Pons (tissue), 1 donor: ENCODE data around the gene S1PR1.

Experiments used
- DNase-seq: peaks from one replicate; pipeline ENCODE4 v3.0.0-alpha.2; 2016; ENCODE audit warnings: low spot score

Gene S1PR1

DNA sequence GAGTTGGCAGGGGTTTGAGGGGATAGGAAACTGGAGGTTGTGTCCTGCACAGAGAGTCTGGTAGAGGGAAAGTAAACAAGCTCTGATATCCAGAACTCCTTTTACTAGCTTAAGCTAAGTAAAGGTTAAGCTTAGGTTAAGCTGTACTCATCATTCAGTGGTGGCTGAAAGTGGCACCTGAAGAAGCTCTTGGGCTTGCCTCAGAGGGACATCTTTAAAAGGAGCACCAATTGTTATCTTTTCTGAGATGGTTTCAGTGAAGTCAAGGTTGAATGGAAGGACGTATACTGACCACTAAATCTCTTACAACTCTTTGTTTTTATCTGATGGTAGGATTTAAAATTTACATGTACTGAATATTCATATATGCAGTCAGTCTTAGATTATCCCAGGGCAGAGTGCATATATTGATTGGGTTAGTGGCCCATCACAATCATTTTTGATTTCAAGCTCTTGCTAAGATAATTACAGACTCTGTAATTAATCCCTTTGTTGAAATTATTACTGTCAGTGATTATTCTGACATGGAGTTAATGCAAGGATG is 43.3 kb downstream of the S1PR1 start:
- DNase-seq = no peak

GRCh38 chr1:101280942-101281654 is 44.3 kb downstream of the S1PR1 start:
- no peak for DNase-seq

- no peak for DNase-seq
Measured at GRCh38 chr1:101281751-101282150, 44.9 kb downstream of the S1PR1 start.

DNA sequence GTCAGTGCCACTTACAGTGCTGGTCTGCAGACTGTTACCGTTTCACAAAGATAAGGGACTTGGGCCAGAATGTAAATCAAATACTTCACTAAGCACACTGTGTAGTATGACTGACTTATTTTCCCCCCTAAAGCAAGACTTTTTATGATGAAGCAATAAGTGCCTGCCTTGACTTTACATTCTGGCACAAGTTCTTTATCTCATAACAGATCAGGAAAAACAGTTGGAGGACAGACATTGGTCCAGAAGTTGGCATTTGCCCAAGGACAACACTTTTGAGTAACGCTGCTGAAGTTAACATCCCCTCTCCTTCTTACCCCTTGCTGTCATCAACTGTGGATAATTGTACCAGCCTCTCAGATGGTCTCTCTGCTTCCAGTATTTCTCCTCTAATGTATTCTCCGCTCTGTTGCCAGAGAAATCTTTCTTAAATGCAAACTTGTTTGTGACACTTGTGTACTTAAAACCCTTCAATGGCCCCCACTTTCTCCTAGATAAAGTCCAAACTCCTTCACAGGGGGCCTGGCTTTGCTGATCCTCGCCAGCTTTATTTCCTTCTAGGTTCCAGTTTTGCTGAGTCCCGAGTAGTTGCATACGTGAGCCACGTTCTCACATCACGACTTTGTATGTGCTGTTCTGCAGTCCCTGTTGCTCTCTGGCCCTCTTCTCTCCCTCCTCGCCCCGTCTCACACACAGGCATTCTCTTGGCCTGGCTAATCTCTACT is 45.7 kb downstream of the S1PR1 start:
- no peak for DNase-seq

DNA sequence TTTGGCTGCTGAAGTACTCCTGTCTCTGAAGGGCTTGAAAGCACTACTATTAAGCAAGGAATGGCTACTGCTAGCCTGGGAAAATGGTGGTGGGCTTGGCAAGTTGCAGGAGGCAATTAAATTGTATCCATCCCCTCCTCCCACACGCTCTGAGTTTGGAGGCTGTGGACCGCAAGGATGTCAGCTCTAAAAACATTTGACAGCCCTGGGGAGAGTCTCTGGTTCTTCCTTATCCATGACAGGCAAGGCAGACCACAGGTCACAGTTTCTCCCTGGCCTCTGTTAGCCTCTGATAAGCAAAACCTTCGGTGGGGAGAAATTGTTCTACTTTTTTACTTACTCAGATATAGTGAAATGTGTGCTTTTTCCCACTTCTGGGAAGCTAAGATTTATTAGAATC is 46.6 kb downstream of the S1PR1 start:
- DNase-seq = no peak

DNA sequence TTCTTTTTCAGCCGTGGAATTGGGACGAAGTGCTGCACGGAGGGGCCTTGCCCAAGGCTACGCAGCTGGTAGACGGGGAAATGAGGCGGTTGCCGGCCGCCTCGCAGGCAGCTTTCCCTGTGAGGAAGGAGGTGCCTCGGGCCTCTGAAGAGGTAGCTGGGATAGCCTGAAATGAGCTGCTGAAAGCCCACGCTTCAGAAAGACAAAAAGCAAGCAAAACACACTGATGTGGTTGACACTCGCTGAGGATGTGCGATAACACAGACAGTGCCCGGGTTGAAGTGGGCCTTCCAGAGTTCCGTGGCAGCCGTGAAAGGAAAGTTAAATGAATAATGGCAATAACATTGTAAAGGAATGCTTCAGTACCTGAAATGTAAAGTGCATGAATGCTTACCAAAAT is 47.2 kb downstream of the S1PR1 start:
- no peak for DNase-seq

DNA sequence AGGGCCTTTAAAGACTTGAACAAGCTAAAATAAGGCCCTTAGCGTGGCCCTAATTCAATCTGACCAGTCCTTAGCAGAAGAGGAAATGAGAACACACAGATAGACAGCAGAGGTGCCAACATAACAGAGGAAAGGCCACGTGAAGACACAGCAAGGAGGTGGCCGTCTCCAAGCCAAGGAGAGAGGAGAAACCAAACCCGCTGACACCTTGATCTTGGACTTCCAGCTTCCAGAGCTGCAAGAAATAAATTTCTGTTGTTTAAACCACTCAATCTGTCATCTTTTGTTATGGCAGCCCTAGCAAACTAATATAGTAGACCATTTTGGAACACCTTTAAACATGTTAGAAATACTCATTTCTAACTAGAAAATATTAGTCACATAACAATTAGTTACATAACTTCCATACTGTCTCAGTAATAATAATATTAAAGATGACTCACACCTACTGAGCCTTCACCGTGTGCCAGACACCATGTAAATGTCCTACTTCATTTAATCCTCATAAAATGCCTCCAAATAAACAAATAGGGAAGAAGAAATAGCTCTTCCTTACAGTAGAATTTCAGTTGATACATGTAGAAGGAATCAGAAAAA is 47.9 kb downstream of the S1PR1 start:
- DNase-seq = no peak

DNA sequence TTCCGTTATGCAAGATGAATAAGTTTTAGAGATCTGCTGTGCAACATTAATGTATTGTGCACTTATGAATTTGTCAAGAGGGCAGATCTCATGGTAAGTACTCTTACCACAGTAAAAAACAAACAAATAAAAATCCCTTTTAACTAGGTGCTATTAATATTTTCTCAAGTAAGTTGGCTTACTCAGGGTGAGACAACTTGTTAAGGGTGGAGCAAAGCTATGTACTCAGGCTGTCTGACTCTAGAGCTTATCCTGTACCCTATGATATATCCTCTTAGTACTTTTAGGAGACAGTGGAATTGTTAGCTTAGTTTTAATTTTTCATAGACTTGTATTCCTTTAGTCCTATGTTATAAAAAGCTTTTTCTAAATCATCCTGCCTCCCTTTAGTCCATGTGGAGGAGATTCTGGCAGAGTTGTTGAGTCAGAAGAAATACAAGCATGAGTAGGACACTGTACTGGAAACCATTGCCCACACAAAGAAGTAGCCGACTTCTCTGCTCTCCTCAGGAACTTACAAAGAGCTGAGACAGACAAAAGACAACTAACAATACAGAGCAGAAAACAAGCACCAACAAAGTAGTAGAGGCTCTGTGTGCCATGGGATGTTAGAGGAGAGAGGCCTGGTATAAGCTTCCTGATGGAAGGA is 49.2 kb downstream of the S1PR1 start:
- no peak for DNase-seq

DNA sequence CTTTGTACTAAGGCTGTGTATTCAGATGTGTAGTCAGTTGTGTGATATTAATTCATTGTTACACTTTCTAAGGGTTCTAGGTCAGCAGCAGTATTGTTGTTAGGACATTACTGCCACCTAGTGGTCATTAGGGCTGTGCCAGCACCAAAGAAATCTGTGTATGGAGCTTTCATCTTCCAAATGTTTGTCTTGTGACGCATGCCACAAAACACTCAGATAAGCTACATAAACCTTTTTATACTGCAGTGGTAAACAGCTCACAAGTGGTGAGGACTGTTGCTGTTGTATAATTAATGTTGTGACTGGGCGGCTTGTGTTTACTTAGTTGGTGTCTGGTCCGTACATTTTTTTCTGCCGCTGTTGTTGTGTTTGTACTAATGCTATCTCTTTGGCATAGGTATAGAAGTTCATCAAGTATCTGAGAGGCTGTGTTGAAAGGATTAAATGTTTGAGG is 51.7 kb downstream of the S1PR1 start:
- peak; percentile 83 for DNase-seq

DNA sequence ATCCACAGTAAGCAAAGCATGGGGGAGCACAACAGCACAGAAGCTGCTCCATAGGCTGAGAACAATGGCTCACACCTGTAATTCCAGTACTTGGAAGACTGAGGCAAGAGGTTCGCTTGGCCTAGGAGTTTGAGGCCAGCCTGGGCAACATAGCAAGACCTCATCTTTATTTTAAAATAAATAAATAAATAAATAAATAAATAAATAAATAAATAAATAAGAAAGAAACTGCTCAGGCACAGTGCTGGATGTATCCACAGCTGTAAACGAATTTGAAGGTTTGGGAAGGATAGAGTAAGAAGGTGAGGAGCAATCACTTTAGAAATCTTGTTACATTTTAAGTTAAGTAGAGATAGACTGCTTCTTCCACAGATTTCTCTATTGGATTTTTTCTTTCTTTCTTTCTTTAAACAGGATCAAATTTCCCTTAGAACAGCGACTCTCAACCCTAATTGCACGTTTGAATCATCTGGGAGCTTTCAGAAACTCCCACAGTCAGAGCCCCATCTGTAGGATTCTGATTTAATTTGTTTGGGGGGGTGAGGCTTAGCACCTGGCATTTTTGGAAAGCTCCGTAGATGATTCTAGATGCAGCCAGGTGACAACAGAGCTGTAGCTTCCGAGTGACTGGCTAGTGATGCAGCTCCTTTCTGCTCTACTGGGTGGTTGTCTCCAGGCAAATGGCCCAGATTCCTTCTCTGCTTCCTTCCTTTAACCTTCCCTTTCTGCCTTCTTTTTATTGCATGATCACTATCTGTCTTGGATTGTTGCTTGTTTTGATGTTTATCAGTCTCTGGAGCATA is 53.5 kb downstream of the S1PR1 start:
- DNase-seq = no peak
